HG03064 (cell line): Measurements from ENCODE around the gene ZNF699.
"Not testable (repeated sequence)": the region's sequence is repeated elsewhere in the genome, so short reads cannot be mapped to it uniquely, and the experiment has no call there.

ENCODE experiments used
- ATAC-seq: cut with Tn5 transposase; IDR thresholded peaks from one replicate; pipeline ENCODE4 v1.9.1; 2021; ENCODE audit warnings: low read depth; ENCODE audit not compliant: unreplicated experiment

The ZNF699 gene

GRCh38 chr19:9289231-9289884 is 20.3 kb downstream of the ZNF699 start:
- no peak for ATAC-seq

- not testable (repeated sequence) for ATAC-seq
These were observed 26.2 kb downstream of the ZNF699 start for GRCh38 chr19:9283485-9283884.

- no peak for ATAC-seq
These were observed 58.4 kb downstream of the ZNF699 start for GRCh38 chr19:9251236-9251635.

GRCh38 chr19:9250630-9251029 is 59.0 kb downstream of the ZNF699 start, which contains the start of gene OR7E24:
OR7E24 (plus strand) TSS chr19:9250930; CDS start chr19:9251044, 114 bp downstream.
- no peak for ATAC-seq
